Measurements from ENCODE around the gene ATP11A. TPM values are rescaled to one million over a fixed set of nuclear protein-coding genes. Genes with fewer than 3 reads are reported as not detected.

Gene ATP11A
- total RNA-seq, 1 donor from 2014 or later, result 281 TPM

GRCh38 chr13:112661291-112661690, 28.5 kb upstream of the ATP11A start:
- H3K4me1 ChIP-seq, result no peaks in the 10 kb centered on the region
- intact Hi-C loops (cut with DNase I), result no loop called here
- H3K36me3 ChIP-seq, result no peaks in the 10 kb centered on the region
- H3K27me3 ChIP-seq (ENCODE audit: low read depth), result no peaks in the 10 kb centered on the region
- DNase-seq (no peak), ATAC-seq (no peak)
- H3K4me3 ChIP-seq, result no peak overlapping the region
- TF ChIP-seq, protein P1, sequence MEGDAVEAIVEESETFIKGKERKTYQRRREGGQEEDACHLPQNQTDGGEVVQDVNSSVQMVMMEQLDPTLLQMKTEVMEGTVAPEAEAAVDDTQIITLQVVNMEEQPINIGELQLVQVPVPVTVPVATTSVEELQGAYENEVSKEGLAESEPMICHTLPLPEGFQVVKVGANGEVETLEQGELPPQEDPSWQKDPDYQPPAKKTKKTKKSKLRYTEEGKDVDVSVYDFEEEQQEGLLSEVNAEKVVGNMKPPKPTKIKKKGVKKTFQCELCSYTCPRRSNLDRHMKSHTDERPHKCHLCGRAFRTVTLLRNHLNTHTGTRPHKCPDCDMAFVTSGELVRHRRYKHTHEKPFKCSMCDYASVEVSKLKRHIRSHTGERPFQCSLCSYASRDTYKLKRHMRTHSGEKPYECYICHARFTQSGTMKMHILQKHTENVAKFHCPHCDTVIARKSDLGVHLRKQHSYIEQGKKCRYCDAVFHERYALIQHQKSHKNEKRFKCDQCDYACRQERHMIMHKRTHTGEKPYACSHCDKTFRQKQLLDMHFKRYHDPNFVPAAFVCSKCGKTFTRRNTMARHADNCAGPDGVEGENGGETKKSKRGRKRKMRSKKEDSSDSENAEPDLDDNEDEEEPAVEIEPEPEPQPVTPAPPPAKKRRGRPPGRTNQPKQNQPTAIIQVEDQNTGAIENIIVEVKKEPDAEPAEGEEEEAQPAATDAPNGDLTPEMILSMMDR (IDR thresholded peaks at IDR 0.05), result no peak
- no peaks in the 10 kb centered on the region for H3K9me3 ChIP-seq
- H3K27ac ChIP-seq, result no peak overlapping the region

DNA sequence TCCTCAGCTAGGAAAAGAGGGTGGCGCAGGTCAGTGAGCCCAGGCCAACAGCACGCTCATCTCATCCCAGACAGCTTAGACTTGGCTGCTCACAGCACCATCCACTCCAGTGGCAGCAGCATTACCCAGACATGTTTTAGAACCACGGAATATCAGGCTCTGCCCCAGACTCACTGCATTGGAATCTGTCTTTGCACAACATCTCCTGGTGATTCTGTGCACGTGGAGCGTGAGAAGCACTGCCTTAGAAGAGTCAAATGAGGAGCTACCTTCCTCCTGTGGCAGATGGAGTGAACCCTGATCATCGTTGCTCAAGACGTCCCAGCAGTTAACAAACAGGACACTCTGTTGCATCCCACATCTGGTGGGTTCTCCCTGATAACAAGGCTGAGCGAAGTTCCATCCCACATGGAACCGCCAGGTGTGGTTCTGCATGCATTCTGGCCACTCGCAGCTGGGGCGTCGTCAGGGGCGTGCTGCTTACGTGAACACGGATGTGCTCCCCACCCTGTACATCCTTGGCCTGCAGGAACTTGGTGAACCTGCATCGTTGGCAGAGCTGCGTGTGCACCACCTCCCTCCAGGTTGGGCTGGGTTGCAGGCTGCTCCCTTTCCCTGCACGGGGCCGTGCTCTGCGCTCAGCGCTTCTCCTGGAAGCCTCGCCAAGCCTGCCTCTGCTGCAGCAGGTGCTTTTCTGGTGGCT, 25.2 kb upstream of the ATP11A start:
- peak; percentile 36 for DNase-seq

GRCh38 chr13:112668924-112669323, 20.9 kb upstream of the ATP11A start:
- Histone ChIP-seq H3K4me3 (no peak overlapping the region), H3K9me3 (no peaks in the 10 kb centered on the region), H3K27me3 (ENCODE audit: low read depth) (no peaks in the 10 kb centered on the region), H3K36me3 (no peaks in the 10 kb centered on the region), H3K4me1 (no peaks in the 10 kb centered on the region), H3K27ac (no peak overlapping the region)
- TF ChIP-seq, protein P1 (IDR thresholded peaks at IDR 0.05), result no peak
- DNase-seq (peak; percentile 31), ATAC-seq (no peak)
- intact Hi-C loops (cut with DNase I), result no loop called here

More for the DNA sequence above, 25.2 kb upstream of the ATP11A start:
- Histone ChIP-seq H3K4me3 (no peak overlapping the region), H3K36me3 (no peaks in the 10 kb centered on the region), H3K9me3 (no peaks in the 10 kb centered on the region), H3K27ac (no peak overlapping the region), H3K4me1 (no peaks in the 10 kb centered on the region), H3K27me3 (ENCODE audit: low read depth) (no peaks in the 10 kb centered on the region)
- ATAC-seq, result no peak
- TF ChIP-seq, protein P1 (IDR thresholded peaks at IDR 0.05), result no peak
- intact Hi-C loops (cut with DNase I), result no loop called here

- intact Hi-C loops (cut with DNase I), result no loop called here
- TF ChIP-seq, protein P1 (IDR thresholded peaks at IDR 0.05), result no peak
- no peaks in the 10 kb centered on the region for H3K36me3 ChIP-seq
- H3K27me3 ChIP-seq (ENCODE audit: low read depth), result no peaks in the 10 kb centered on the region
- DNase-seq (peak; percentile 13), ATAC-seq (peak; percentile 29 to 41)
- no peaks in the 10 kb centered on the region for H3K4me1 ChIP-seq
- no peaks in the 10 kb centered on the region for H3K9me3 ChIP-seq
- H3K4me3 ChIP-seq, result no peak overlapping the region
- H3K27ac ChIP-seq, result no peak overlapping the region
Observed at GRCh38 chr13:112669881-112670499, 19.8 kb upstream of the ATP11A start.

GRCh38 chr13:112670864-112671263, 19.0 kb upstream of the ATP11A start:
- H3K4me1 ChIP-seq, result no peaks in the 10 kb centered on the region
- H3K9me3 ChIP-seq, result no peaks in the 10 kb centered on the region
- no peak for ATAC-seq
- no peaks in the 10 kb centered on the region for H3K36me3 ChIP-seq
- TF ChIP-seq, protein P1 (IDR thresholded peaks at IDR 0.05), result no peak
- no peak overlapping the region for H3K27ac ChIP-seq
- H3K4me3 ChIP-seq, result no peak overlapping the region
- H3K27me3 ChIP-seq (ENCODE audit: low read depth), result no peaks in the 10 kb centered on the region
- intact Hi-C loops (cut with DNase I), result no loop called here
- DNase-seq, result peak; percentile 34

Data from lower lobe of right lung (tissue), 2 donors.